HEK293T (cell line): Measurements from ENCODE around the gene MAGEA11.
"Not testable (repeated sequence)": the region's sequence is repeated elsewhere in the genome, so short reads cannot be mapped to it uniquely, and the experiment has no call there.

ENCODE experiments used
- ARNT ChIP-seq: fragments of 450-650 bp; IDR thresholded peaks from 2 replicates; pipeline ENCODE4 v1.6.1; 2017; ENCODE audit warnings: mild to moderate bottlenecking
- BHLHE40 ChIP-seq: fragments of 450-650 bp; IDR thresholded peaks from 2 replicates; pipeline ENCODE4 v1.6.1; 2016; ENCODE audit warnings: mild to moderate bottlenecking, moderate library complexity, borderline replicate concordance
- FOXA1 ChIP-seq: fragments of 450-650 bp; IDR thresholded peaks from 2 replicates; pipeline ENCODE4 v1.6.1; 2016; ENCODE audit warnings: mild to moderate bottlenecking
- FOXK2 ChIP-seq: fragments of 450-650 bp; IDR thresholded peaks from 2 replicates; pipeline ENCODE4 v1.6.1; 2016; ENCODE audit warnings: mild to moderate bottlenecking
- FOXM1 ChIP-seq: fragments of 450-650 bp; IDR thresholded peaks from 2 replicates; pipeline ENCODE4 v1.6.1; 2017; ENCODE audit warnings: mild to moderate bottlenecking, borderline replicate concordance
- HDGF ChIP-seq: fragments of 450-650 bp; IDR thresholded peaks from 2 replicates; pipeline ENCODE4 v1.6.1; 2017; ENCODE audit warnings: antibody characterized with exemption, borderline replicate concordance
- L3MBTL2 ChIP-seq: fragments of 450-650 bp; conservative IDR thresholded peaks from 2 replicates; pipeline ENCODE4 v1.6.1; 2016; ENCODE audit warnings: mild to moderate bottlenecking
- PKNOX1 ChIP-seq: fragments of 450-650 bp; IDR thresholded peaks from 2 replicates; pipeline ENCODE4 v1.6.1; 2016
- SP1 ChIP-seq: fragments of 450-650 bp; IDR thresholded peaks from 2 replicates; pipeline ENCODE4 v1.6.1; 2017
- SUZ12 ChIP-seq: fragments of 450-650 bp; IDR thresholded peaks from 2 replicates; pipeline ENCODE4 v1.6.1; 2016; ENCODE audit warnings: mild to moderate bottlenecking
- TARDBP ChIP-seq: fragments of 450-650 bp; IDR thresholded peaks from 2 replicates; pipeline ENCODE4 v1.6.1; 2016
- ZNF384 ChIP-seq: fragments of 450-650 bp; IDR thresholded peaks from 2 replicates; pipeline ENCODE4 v1.6.1; 2016

- TF ChIP-seq SUZ12, SP1, BHLHE40, ZNF384, FOXM1, ARNT, FOXK2, L3MBTL2, HDGF, TARDBP, PKNOX1, FOXA1: not testable (repeated sequence)
These were observed 46.8 kb downstream of the MAGEA11 start for GRCh38 chrX:149758715-149759078.
